GM12865 (cell line): Measurements from ENCODE around the gene PRR22.

Source experiments
- DNase-seq: peaks from one replicate; pipeline ENCODE4 v3.0.0; 2010; ENCODE audit warnings: low read depth
- H3K4me3 ChIP-seq: 2 replicates; pipeline ENCODE4 v1.5.1; 2011; ENCODE audit warnings: mild to moderate bottlenecking, low read depth, low read length, control low read depth
- CTCF ChIP-seq: IDR thresholded peaks from 2 replicates; pipeline ENCODE4 v1.5.1; 2011; ENCODE audit warnings: low read length, control low read depth, low read depth, inconsistent platforms; ENCODE audit not compliant: insufficient read depth; ENCODE audit errors: missing control alignments

The PRR22 gene

GRCh38 chr19:5790559-5791520 lies 6.3 kb upstream of the PRR22 start, which contains the start of gene DUS3L:
TSS of gene DUS3L (minus strand) at chr19:5791163. CDS start at chr19:5791141, 22 bp downstream.
- peak; percentile 100 for DNase-seq
- no peak for TF ChIP-seq CTCF
- peak within 1 kb of the TSS; percentile 74 for H3K4me3 ChIP-seq

GRCh38 chr19:5789886-5790558 lies 5.5 kb upstream of the PRR22 start:
- H3K4me3 ChIP-seq = peak overlapping the region; percentile 61
- no peak for DNase-seq
- TF ChIP-seq CTCF = no peak

- no peak for TF ChIP-seq CTCF
- DNase-seq = no peak
- H3K4me3 ChIP-seq = no peak overlapping the region
Measured at GRCh38 chr19:5789351-5789761, 4.8 kb upstream of the PRR22 start.

- H3K4me3 ChIP-seq = no peak overlapping the region
- TF ChIP-seq CTCF = no peak
- no peak for DNase-seq
Measured at GRCh38 chr19:5788422-5788821, 3.9 kb upstream of the PRR22 start.

GRCh38 chr19:5787409-5788182 lies 3.0 kb upstream of the PRR22 start:
- no peak for DNase-seq
- no peak overlapping the region for H3K4me3 ChIP-seq
- TF ChIP-seq CTCF = no peak

- no peak for DNase-seq
- H3K4me3 ChIP-seq = no peak overlapping the region
- no peak for TF ChIP-seq CTCF
Measured at GRCh38 chr19:5786593-5787408, 2.3 kb upstream of the PRR22 start.
